WTC11 (cell line): Measurements from ENCODE around the gene CUL4A. TPM values are rescaled to one million over a fixed set of nuclear protein-coding genes. Genes with fewer than 3 reads are reported as not detected.

Source experiments
- ATAC-seq: fragments of 200-7000 bp; cut with Tn5 transposase; 2 replicates; pipeline ENCODE4 v1.10.0; 2021; ENCODE audit warnings: mild to moderate bottlenecking, moderate library complexity
- CTCF ChIA-PET: fragments of 300-600 bp; sonication (Branson Sonifier 250); formaldehyde crosslinking; loops from one replicate; lab custom pipeline; 2021; ENCODE audit warnings: antibody characterized with exemption; lab: Charles Lee
- POLR2A ChIA-PET: fragments of 350-600 bp; sonication (Branson Sonifier 250); formaldehyde crosslinking; loops from one replicate; lab custom pipeline; 2021; ENCODE audit warnings: antibody characterized with exemption; lab: Charles Lee
- DNase-seq: peaks from one replicate; pipeline ENCODE4 v3.0.0; 2021; ENCODE audit warnings: low spot score
- H3K27ac Mint-ChIP-seq: 2 replicates; pipeline ENCODE4 v1.8.0; 2021; ENCODE audit warnings: mixed read lengths
- H3K27me3 Mint-ChIP-seq: 2 replicates; pipeline ENCODE4 v1.8.0; 2021; ENCODE audit warnings: low read depth, mild to moderate bottlenecking, moderate library complexity, mixed read lengths
- H3K36me3 Mint-ChIP-seq: 2 replicates; pipeline ENCODE4 v1.8.0; 2021; ENCODE audit warnings: mixed read lengths
- H3K4me1 Mint-ChIP-seq: 2 replicates; pipeline ENCODE4 v1.8.0; 2022; ENCODE audit warnings: mixed read lengths
- H3K4me3 Mint-ChIP-seq: 2 replicates; pipeline ENCODE4 v1.8.0; 2021; ENCODE audit warnings: mild to moderate bottlenecking, moderate library complexity, mixed read lengths
- H3K9me3 Mint-ChIP-seq: 2 replicates; pipeline ENCODE4 v1.8.0; 2021; ENCODE audit warnings: mixed read lengths
- GRHL2 ChIP-seq: fragments of 250-450 bp; sonication (Bioruptor Pico); IDR thresholded peaks from 2 replicates; pipeline ENCODE4 v1.8.0; 2022; ENCODE audit warnings: mild to moderate bottlenecking, moderate library complexity; ENCODE audit not compliant: insufficient replicate concordance, severe bottlenecking
- HMGXB4 ChIP-seq: sonication (generic); formaldehyde crosslinking; IDR thresholded peaks from 2 replicates; pipeline ENCODE4 v1.8.1; 2023; ENCODE audit warnings: mild to moderate bottlenecking, moderate library complexity, missing genetic modification reagents
- NFE2L1 ChIP-seq: sonication (generic); formaldehyde crosslinking; IDR thresholded peaks from 2 replicates; pipeline ENCODE4 v1.8.1; 2023; ENCODE audit warnings: missing genetic modification reagents
- OVOL2 ChIP-seq: fragments of 250-450 bp; sonication (Bioruptor Pico); IDR thresholded peaks from 2 replicates; pipeline ENCODE4 v1.9.0; 2021; ENCODE audit warnings: mild to moderate bottlenecking, borderline replicate concordance
- RORB ChIP-seq: fragments of 250-450 bp; sonication (Bioruptor Pico); IDR thresholded peaks from 2 replicates; pipeline ENCODE4 v1.9.0; 2021; ENCODE audit warnings: mild to moderate bottlenecking
- SOX15 ChIP-seq: fragments of 250-450 bp; sonication (Bioruptor Pico); IDR thresholded peaks from 2 replicates; pipeline ENCODE4 v1.9.0; 2021; ENCODE audit warnings: mild to moderate bottlenecking
- TEAD4 ChIP-seq: sonication (generic); formaldehyde crosslinking; IDR thresholded peaks from 2 replicates; pipeline ENCODE4 v1.8.0; 2022; ENCODE audit warnings: mild to moderate bottlenecking, missing genetic modification reagents
- USF1 ChIP-seq: sonication (generic); formaldehyde crosslinking; IDR thresholded peaks from 2 replicates; pipeline ENCODE4 v1.8.0; 2022; ENCODE audit warnings: mild to moderate bottlenecking, missing genetic modification reagents
- ZBTB43 ChIP-seq: sonication (generic); formaldehyde crosslinking; IDR thresholded peaks from 2 replicates; pipeline ENCODE4 v1.8.1; 2023; ENCODE audit warnings: mild to moderate bottlenecking, missing genetic modification reagents
- ZNF219 ChIP-seq: sonication (generic); formaldehyde crosslinking; IDR thresholded peaks from 2 replicates; pipeline ENCODE4 v1.8.0; 2023; ENCODE audit warnings: missing genetic modification reagents, mild to moderate bottlenecking, borderline replicate concordance
- ZNF232 ChIP-seq: sonication (generic); formaldehyde crosslinking; IDR thresholded peaks from 2 replicates; pipeline ENCODE4 v1.8.0; 2022; ENCODE audit warnings: mild to moderate bottlenecking, missing genetic modification reagents
- ZNF416 ChIP-seq: fragments of 250-450 bp; sonication (Bioruptor Pico); IDR thresholded peaks from 2 replicates; pipeline ENCODE4 v1.9.0; 2021; ENCODE audit warnings: mild to moderate bottlenecking, inconsistent platforms
- ZNF532 ChIP-seq: fragments of 250-450 bp; sonication (Bioruptor Pico); IDR thresholded peaks from 2 replicates; pipeline ENCODE4 v1.9.0; 2021; ENCODE audit warnings: mild to moderate bottlenecking, borderline replicate concordance
- total RNA-seq: library from RNA; stranded (reverse); gene quantifications from 3 replicates; pipeline ENCODE4 v1.2.3, GENCODE V29; 2021
- TF ChIP-seq, protein P1 (sequence below): sonication (generic); formaldehyde crosslinking; IDR thresholded peaks from 2 replicates; pipeline ENCODE4 v1.8.1; 2023; ENCODE audit warnings: mild to moderate bottlenecking, missing genetic modification reagents, moderate library complexity
- TF ChIP-seq, protein P2 (sequence below): sonication (generic); formaldehyde crosslinking; IDR thresholded peaks from 2 replicates; pipeline ENCODE4 v1.8.1; 2022; ENCODE audit warnings: missing genetic modification reagents, borderline replicate concordance
- TF ChIP-seq, protein P3 (sequence below): sonication (generic); formaldehyde crosslinking; IDR thresholded peaks from 2 replicates; pipeline ENCODE4 v1.8.1; 2023; ENCODE audit warnings: mild to moderate bottlenecking, missing genetic modification reagents, borderline replicate concordance
- TF ChIP-seq, protein P4 (sequence below): fragments of 250-450 bp; sonication (Bioruptor Pico); IDR thresholded peaks from 2 replicates; pipeline ENCODE4 v1.9.0; 2021; ENCODE audit warnings: moderate library complexity, mild to moderate bottlenecking, inconsistent platforms, borderline replicate concordance
- TF ChIP-seq, protein P5 (sequence below): sonication (generic); formaldehyde crosslinking; IDR thresholded peaks from 2 replicates; pipeline ENCODE4 v1.8.0; 2022; ENCODE audit warnings: mild to moderate bottlenecking, missing genetic modification reagents

CUL4A gene
- total RNA-seq, 1 experiment from 2014 or later, result 99.9 TPM

DNA sequence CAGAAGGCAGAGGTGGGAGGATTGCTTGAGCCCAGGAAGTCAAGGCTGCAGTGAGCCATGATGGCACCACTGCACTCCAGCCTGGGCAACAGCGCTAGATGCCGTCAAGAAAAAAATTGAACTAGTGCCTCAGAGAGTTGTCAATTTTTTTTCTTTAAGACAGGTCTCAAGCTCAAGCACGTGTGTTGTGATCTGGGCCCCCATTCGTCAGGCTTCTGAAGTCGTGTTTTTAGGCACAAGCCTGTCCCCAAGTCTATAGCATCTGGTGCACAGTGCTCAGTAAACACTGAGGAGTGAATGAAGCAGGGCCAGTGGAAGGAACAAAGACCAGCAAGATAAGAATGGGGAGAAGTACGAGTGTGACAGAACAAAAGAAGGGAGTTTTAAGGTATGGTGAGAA, 63.9 kb downstream of the CUL4A start (continued):
- TF ChIP-seq ZNF532, result no peak
- TF ChIP-seq TEAD4 (CRISPR knock-in tag), result no peak
- TF ChIP-seq SOX15, result no peak
- no peak for TF ChIP-seq ZNF219
- TF ChIP-seq USF1 (CRISPR knock-in tag), result no peak
- no peak for TF ChIP-seq NFE2L1 (CRISPR knock-in tag)
- TF ChIP-seq HMGXB4, result no peak
- TF ChIP-seq, all 79 proteins: peak for 0

- H3K27me3 Mint-ChIP-seq, result no peaks in the 10 kb centered on the region
- CTCF ChIA-PET, result interaction anchor here (0.7 to 1.2 kb wide), 4 partner anchors 99 to 177 kb away, joined by 3 to 4 read pairs (median 3); no protein-coding TSS in a partner anchor
- POLR2A ChIA-PET, result no interaction called here
Observed at GRCh38 chr13:113273851-113274590, 64.6 kb downstream of the CUL4A start.

More at GRCh38 chr13:113273851-113274590, 64.6 kb downstream of the CUL4A start:
- no peak for ATAC-seq
- no peak for DNase-seq
- Mint-ChIP-seq H3K36me3 (no peaks in the 10 kb centered on the region; the same call in 1 of the 2 replicates), H3K27ac (no peak overlapping the region), H3K9me3 (peaks cover 9% of the 10 kb centered on the region), H3K4me1 (peaks cover 2% of the 10 kb centered on the region; the same call in 1 of the 2 replicates), H3K4me3 (no peak overlapping the region)
- TF ChIP-seq GRHL2 (CRISPR knock-in tag), result no peak
- TF ChIP-seq, protein P1, sequence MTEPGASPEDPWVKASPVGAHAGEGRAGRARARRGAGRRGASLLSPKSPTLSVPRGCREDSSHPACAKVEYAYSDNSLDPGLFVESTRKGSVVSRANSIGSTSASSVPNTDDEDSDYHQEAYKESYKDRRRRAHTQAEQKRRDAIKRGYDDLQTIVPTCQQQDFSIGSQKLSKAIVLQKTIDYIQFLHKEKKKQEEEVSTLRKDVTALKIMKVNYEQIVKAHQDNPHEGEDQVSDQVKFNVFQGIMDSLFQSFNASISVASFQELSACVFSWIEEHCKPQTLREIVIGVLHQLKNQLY (CRISPR knock-in tag), result no peak
- TF ChIP-seq, protein P2, sequence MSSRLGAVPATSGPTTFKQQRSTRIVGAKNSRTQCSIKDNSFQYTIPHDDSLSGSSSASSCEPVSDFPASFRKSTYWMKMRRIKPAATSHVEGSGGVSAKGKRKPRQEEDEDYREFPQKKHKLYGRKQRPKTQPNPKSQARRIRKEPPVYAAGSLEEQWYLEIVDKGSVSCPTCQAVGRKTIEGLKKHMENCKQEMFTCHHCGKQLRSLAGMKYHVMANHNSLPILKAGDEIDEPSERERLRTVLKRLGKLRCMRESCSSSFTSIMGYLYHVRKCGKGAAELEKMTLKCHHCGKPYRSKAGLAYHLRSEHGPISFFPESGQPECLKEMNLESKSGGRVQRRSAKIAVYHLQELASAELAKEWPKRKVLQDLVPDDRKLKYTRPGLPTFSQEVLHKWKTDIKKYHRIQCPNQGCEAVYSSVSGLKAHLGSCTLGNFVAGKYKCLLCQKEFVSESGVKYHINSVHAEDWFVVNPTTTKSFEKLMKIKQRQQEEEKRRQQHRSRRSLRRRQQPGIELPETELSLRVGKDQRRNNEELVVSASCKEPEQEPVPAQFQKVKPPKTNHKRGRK (CRISPR knock-in tag), result no peak
- no peak for TF ChIP-seq ZNF416
- TF ChIP-seq, protein P3, sequence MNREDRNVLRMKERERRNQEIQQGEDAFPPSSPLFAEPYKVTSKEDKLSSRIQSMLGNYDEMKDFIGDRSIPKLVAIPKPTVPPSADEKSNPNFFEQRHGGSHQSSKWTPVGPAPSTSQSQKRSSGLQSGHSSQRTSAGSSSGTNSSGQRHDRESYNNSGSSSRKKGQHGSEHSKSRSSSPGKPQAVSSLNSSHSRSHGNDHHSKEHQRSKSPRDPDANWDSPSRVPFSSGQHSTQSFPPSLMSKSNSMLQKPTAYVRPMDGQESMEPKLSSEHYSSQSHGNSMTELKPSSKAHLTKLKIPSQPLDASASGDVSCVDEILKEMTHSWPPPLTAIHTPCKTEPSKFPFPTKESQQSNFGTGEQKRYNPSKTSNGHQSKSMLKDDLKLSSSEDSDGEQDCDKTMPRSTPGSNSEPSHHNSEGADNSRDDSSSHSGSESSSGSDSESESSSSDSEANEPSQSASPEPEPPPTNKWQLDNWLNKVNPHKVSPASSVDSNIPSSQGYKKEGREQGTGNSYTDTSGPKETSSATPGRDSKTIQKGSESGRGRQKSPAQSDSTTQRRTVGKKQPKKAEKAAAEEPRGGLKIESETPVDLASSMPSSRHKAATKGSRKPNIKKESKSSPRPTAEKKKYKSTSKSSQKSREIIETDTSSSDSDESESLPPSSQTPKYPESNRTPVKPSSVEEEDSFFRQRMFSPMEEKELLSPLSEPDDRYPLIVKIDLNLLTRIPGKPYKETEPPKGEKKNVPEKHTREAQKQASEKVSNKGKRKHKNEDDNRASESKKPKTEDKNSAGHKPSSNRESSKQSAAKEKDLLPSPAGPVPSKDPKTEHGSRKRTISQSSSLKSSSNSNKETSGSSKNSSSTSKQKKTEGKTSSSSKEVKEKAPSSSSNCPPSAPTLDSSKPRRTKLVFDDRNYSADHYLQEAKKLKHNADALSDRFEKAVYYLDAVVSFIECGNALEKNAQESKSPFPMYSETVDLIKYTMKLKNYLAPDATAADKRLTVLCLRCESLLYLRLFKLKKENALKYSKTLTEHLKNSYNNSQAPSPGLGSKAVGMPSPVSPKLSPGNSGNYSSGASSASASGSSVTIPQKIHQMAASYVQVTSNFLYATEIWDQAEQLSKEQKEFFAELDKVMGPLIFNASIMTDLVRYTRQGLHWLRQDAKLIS (CRISPR knock-in tag), result no peak
- TF ChIP-seq RORB (CRISPR knock-in tag), result no peak
- TF ChIP-seq, protein P4, sequence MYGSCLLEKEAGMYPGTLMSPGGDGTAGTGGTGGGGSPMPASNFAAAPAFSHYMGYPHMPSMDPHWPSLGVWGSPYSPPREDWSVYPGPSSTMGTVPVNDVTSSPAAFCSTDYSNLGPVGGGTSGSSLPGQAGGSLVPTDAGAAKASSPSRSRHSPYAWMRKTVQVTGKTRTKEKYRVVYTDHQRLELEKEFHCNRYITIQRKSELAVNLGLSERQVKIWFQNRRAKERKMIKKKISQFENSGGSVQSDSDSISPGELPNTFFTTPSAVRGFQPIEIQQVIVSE, result no peak
- TF ChIP-seq OVOL2 (CRISPR knock-in tag), result no peak
- TF ChIP-seq, protein P5, sequence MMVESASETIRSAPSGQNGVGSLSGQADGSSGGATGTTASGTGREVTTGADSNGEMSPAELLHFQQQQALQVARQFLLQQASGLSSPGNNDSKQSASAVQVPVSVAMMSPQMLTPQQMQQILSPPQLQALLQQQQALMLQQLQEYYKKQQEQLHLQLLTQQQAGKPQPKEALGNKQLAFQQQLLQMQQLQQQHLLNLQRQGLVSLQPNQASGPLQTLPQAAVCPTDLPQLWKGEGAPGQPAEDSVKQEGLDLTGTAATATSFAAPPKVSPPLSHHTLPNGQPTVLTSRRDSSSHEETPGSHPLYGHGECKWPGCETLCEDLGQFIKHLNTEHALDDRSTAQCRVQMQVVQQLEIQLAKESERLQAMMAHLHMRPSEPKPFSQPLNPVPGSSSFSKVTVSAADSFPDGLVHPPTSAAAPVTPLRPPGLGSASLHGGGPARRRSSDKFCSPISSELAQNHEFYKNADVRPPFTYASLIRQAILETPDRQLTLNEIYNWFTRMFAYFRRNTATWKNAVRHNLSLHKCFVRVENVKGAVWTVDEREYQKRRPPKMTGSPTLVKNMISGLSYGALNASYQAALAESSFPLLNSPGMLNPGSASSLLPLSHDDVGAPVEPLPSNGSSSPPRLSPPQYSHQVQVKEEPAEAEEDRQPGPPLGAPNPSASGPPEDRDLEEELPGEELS, result no peak
- no peak for TF ChIP-seq ZNF232 (CRISPR knock-in tag)
- TF ChIP-seq ZBTB43 (CRISPR knock-in tag), result no peak
